ENCODE data around the gene ZNHIT1. TPM values are rescaled to one million over a fixed set of nuclear protein-coding genes. Genes with fewer than 3 reads are reported as not detected.
"Not testable (repeated sequence)": the region's sequence is repeated elsewhere in the genome, so short reads cannot be mapped to it uniquely, and the experiment has no call there.

Gene ZNHIT1
- total RNA-seq, 1 experiment from 2014 or later = 57.2 TPM

DNA sequence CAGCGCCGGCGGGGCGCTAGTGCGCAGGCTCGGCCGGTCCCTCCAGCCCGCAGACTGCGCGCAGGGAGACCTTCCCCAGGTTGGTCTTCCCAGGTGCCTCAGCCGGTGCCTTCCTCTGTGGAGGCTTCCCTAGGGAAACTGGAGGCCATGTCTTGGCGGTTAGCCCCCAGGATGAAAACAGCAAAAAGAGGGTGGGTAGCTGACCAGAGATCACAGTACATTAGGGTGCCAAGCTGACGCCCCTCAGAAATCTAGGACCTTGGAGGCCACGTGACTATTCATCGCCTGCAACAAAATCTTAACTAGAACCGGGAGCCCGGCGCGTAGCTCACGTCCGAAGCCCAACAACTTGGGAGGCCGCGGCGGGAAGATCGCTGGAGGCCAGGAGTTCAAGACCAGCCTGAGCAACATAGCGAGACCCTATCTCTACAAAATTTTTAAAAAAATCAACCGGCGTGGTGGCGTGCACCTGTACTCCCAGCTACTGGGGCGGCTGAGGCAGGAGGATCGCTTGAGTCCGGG is 27.2 kb downstream of the ZNHIT1 start:
- Mint-ChIP-seq H3K4me1 (ENCODE audit: low read depth, unreplicated experiment) (no peaks in the 10 kb centered on the region), H3K9me3 (ENCODE audit: low read depth, unreplicated experiment) (no peaks in the 10 kb centered on the region), H3K27me3 (ENCODE audit: unreplicated experiment) (no peaks in the 10 kb centered on the region), H3K4me3 (ENCODE audit: low read depth, unreplicated experiment) (peak overlapping the region; percentile 97), H3K36me3 (ENCODE audit: insufficient read depth, unreplicated experiment) (peaks cover 18% of the 10 kb centered on the region), H3K27ac (ENCODE audit: unreplicated experiment) (peak overlapping the region; percentile 91)
- intact Hi-C loops (cut with micrococcal nuclease; ENCODE audit: unreplicated experiment) = no loop called here
- DNase-seq = no peak
- TF ChIP-seq, protein P1, sequence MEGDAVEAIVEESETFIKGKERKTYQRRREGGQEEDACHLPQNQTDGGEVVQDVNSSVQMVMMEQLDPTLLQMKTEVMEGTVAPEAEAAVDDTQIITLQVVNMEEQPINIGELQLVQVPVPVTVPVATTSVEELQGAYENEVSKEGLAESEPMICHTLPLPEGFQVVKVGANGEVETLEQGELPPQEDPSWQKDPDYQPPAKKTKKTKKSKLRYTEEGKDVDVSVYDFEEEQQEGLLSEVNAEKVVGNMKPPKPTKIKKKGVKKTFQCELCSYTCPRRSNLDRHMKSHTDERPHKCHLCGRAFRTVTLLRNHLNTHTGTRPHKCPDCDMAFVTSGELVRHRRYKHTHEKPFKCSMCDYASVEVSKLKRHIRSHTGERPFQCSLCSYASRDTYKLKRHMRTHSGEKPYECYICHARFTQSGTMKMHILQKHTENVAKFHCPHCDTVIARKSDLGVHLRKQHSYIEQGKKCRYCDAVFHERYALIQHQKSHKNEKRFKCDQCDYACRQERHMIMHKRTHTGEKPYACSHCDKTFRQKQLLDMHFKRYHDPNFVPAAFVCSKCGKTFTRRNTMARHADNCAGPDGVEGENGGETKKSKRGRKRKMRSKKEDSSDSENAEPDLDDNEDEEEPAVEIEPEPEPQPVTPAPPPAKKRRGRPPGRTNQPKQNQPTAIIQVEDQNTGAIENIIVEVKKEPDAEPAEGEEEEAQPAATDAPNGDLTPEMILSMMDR (IDR thresholded peaks at IDR 0.05; ENCODE audit: unreplicated experiment) = no peak
- no TSS peak for BruUV-seq (replicated peaks)
- CTCF ChIA-PET = interaction anchor here (0.6 to 1.9 kb wide), 4 partner anchors 28 to 160 kb away, joined by 4 to 19 read pairs (median 8); partner anchors contain the start of genes PLOD3, TRIM56 and ZNHIT1

DNA sequence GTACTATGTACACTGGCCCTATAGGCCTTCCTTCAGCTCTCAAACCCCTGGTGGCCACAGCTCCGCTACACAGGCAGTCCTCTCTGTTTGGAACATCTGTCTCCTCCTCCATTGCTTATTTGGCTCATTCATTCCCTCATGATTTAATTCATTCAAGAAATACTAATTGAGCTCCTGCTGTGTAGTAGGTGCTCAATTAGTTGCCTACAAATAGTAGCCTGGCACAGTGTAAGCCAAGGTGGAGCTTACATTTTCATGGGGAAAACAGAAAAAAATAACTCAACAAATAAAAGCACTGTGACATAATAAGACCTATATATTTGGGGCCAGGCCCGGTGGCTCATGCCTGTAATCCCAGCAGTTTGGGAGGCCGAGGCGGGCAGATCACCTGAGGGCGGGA is 30.3 kb downstream of the ZNHIT1 start:
- no peaks in the 10 kb centered on the region for H3K4me1 Mint-ChIP-seq (ENCODE audit: low read depth, unreplicated experiment)
- no peaks in the 10 kb centered on the region for H3K27me3 Mint-ChIP-seq (ENCODE audit: unreplicated experiment)
- intact Hi-C loops (cut with micrococcal nuclease; ENCODE audit: unreplicated experiment) = no loop called here
- CTCF ChIA-PET = interaction anchor here (0.6 kb wide), 2 partner anchors 21 to 27 kb away, joined by 4 to 5 read pairs; no protein-coding TSS in a partner anchor
- H3K36me3 Mint-ChIP-seq (ENCODE audit: insufficient read depth, unreplicated experiment) = peaks cover 36% of the 10 kb centered on the region
- BruUV-seq (replicated peaks) = no TSS peak
- TF ChIP-seq, protein P1 (IDR thresholded peaks at IDR 0.05; ENCODE audit: unreplicated experiment) = no peak
- H3K4me3 Mint-ChIP-seq (ENCODE audit: low read depth, unreplicated experiment) = no peak overlapping the region
- no peak for DNase-seq
- no peaks in the 10 kb centered on the region for H3K9me3 Mint-ChIP-seq (ENCODE audit: low read depth, unreplicated experiment)
- no peak overlapping the region for H3K27ac Mint-ChIP-seq (ENCODE audit: unreplicated experiment)

- intact Hi-C loops (cut with micrococcal nuclease; ENCODE audit: unreplicated experiment) = no loop called here
- BruUV-seq (replicated peaks) = no TSS peak
- DNase-seq = no peak
- Mint-ChIP-seq H3K4me3 (ENCODE audit: low read depth, unreplicated experiment) (peak overlapping the region; percentile 30), H3K4me1 (ENCODE audit: low read depth, unreplicated experiment) (no peaks in the 10 kb centered on the region), H3K27me3 (ENCODE audit: unreplicated experiment) (peaks cover 13% of the 10 kb centered on the region), H3K36me3 (ENCODE audit: insufficient read depth, unreplicated experiment) (peaks cover 23% of the 10 kb centered on the region), H3K27ac (ENCODE audit: unreplicated experiment) (no peak overlapping the region), H3K9me3 (ENCODE audit: low read depth, unreplicated experiment) (no peaks in the 10 kb centered on the region)
- TF ChIP-seq, protein P1 (IDR thresholded peaks at IDR 0.05; ENCODE audit: unreplicated experiment) = no peak
- CTCF ChIA-PET = no interaction called here
Observed at GRCh38 chr7:101250324-101250723, 32.4 kb downstream of the ZNHIT1 start.

GRCh38 chr7:101251871-101252659 is 34.1 kb downstream of the ZNHIT1 start:
- peak; percentile 98 for DNase-seq
- intact Hi-C loops (cut with micrococcal nuclease; ENCODE audit: unreplicated experiment) = no loop called here
- peaks cover 23% of the 10 kb centered on the region for H3K36me3 Mint-ChIP-seq (ENCODE audit: insufficient read depth, unreplicated experiment)
- CTCF ChIA-PET = interaction anchor here (1.2 kb wide), 1 partner anchor 108 kb away, joined by 3 read pairs; no protein-coding TSS in a partner anchor
- TF ChIP-seq, protein P1 (IDR thresholded peaks at IDR 0.05; ENCODE audit: unreplicated experiment) = no peak
- H3K27ac Mint-ChIP-seq (ENCODE audit: unreplicated experiment) = peak overlapping the region; percentile 72
- BruUV-seq (replicated peaks) = no TSS peak
- no peaks in the 10 kb centered on the region for H3K4me1 Mint-ChIP-seq (ENCODE audit: low read depth, unreplicated experiment)
- H3K4me3 Mint-ChIP-seq (ENCODE audit: low read depth, unreplicated experiment) = peak overlapping the region; percentile 88
- peaks cover 13% of the 10 kb centered on the region for H3K27me3 Mint-ChIP-seq (ENCODE audit: unreplicated experiment)
- H3K9me3 Mint-ChIP-seq (ENCODE audit: low read depth, unreplicated experiment) = no peaks in the 10 kb centered on the region

- not testable (repeated sequence) for H3K4me3 Mint-ChIP-seq (ENCODE audit: low read depth, unreplicated experiment); BruUV-seq (replicated peaks)
- peaks cover 23% of the 10 kb centered on the region for H3K36me3 Mint-ChIP-seq (ENCODE audit: insufficient read depth, unreplicated experiment)
Observed at GRCh38 chr7:101253199-101253598, 35.2 kb downstream of the ZNHIT1 start.

More at GRCh38 chr7:101253199-101253598, 35.2 kb downstream of the ZNHIT1 start:
- H3K9me3 Mint-ChIP-seq (ENCODE audit: low read depth, unreplicated experiment); H3K27ac Mint-ChIP-seq (ENCODE audit: unreplicated experiment); intact Hi-C loops (cut with micrococcal nuclease; ENCODE audit: unreplicated experiment); H3K4me1 Mint-ChIP-seq (ENCODE audit: low read depth, unreplicated experiment); DNase-seq; CTCF ChIA-PET: not testable (repeated sequence)
- peaks cover 13% of the 10 kb centered on the region for H3K27me3 Mint-ChIP-seq (ENCODE audit: unreplicated experiment)

Measured in Calu3 (cell line).